PC-3 (cell line): ENCODE measurements around the gene NOD1. TPM values are rescaled to one million over a fixed set of nuclear protein-coding genes. Genes with fewer than 3 reads are reported as not detected.
A peak's percentile ranks its signal among the peaks of the same experiment; 100 is the strongest.

Experiments used
- ATAC-seq: fragments of 200-7000 bp; cut with Tn5 transposase; 2 replicates; pipeline ENCODE4 v1.9.1; 2020; ENCODE audit warnings: mild to moderate bottlenecking, moderate library complexity
- BruUV-seq: library from RNA; stranded (reverse); fragments of 400-500 nt; replicated peaks from 2 replicates; lab custom pipeline; 2021; lab: Mats Ljungman, UMichigan
- CTCF ChIA-PET: fragments of 300-600 bp; sonication (Branson Sonifier 250); formaldehyde crosslinking; loops from one replicate; lab custom pipeline; 2022; ENCODE audit warnings: antibody characterized with exemption; lab: Charles Lee
- POLR2A ChIA-PET: fragments of 300-600 bp; sonication (Branson Sonifier 250); formaldehyde crosslinking; loops from one replicate; lab custom pipeline; 2022; ENCODE audit warnings: antibody characterized with exemption; ENCODE audit not compliant: unreplicated experiment; lab: Charles Lee
- DNase-seq: peaks from one replicate; pipeline ENCODE4 v3.0.0-alpha.2; 2015
- H2AFZ ChIP-seq: fragments of 300-600 bp; sonication (generic); 2 replicates; pipeline ENCODE4 v1.6.0; 2016; ENCODE audit warnings: antibody characterized with exemption, low read length
- H3F3A ChIP-seq: fragments of 300-600 bp; sonication (generic); one replicate; pipeline ENCODE4 v1.6.0; 2017; ENCODE audit warnings: antibody characterized with exemption, low read length, control low read depth, mild to moderate bottlenecking; ENCODE audit not compliant: unreplicated experiment
- H3K27ac ChIP-seq: fragments of 300-600 bp; sonication (generic); 2 replicates; pipeline ENCODE4 v1.5.1; 2016; ENCODE audit warnings: mild to moderate bottlenecking, low read length
- H3K27me3 ChIP-seq: fragments of 300-600 bp; sonication (generic); 2 replicates; pipeline ENCODE4 v1.6.1; 2016; ENCODE audit warnings: low read length, mixed read lengths
- H3K36me3 ChIP-seq: fragments of 300-600 bp; sonication (generic); 2 replicates; pipeline ENCODE4 v1.6.1; 2016; ENCODE audit warnings: low read depth, mixed run types, low read length, mixed read lengths
- H3K4me1 ChIP-seq: fragments of 300-600 bp; sonication (generic); 2 replicates; pipeline ENCODE4 v1.5.1; 2016; ENCODE audit warnings: low read length; ENCODE audit not compliant: insufficient read depth
- H3K4me2 ChIP-seq: fragments of 300-600 bp; sonication (generic); 2 replicates; pipeline ENCODE4 v1.6.0; 2016; ENCODE audit warnings: low read length
- H3K4me3 ChIP-seq: fragments of 300-600 bp; sonication (generic); 2 replicates; pipeline ENCODE4 v1.5.1; 2016; ENCODE audit warnings: mild to moderate bottlenecking, low read length, mixed read lengths
- H3K79me2 ChIP-seq: fragments of 300-600 bp; sonication (generic); 2 replicates; pipeline ENCODE4 v1.6.1; 2017; ENCODE audit warnings: low read length, mixed read lengths
- H3K9ac ChIP-seq: fragments of 300-600 bp; sonication (generic); 2 replicates; pipeline ENCODE4 v1.6.0; 2016; ENCODE audit warnings: mild to moderate bottlenecking, low read length
- H3K9me2 ChIP-seq: fragments of 300-600 bp; sonication (generic); replicated peaks from 2 replicates; pipeline ENCODE4 v1.6.1; 2016; ENCODE audit warnings: mixed run types, low read length, mixed read lengths
- H3K9me3 ChIP-seq: fragments of 300-600 bp; sonication (generic); 2 replicates; pipeline ENCODE4 v1.6.1; 2016; ENCODE audit warnings: low read length, mixed read lengths
- H4K20me1 ChIP-seq: fragments of 300-600 bp; sonication (generic); 2 replicates; pipeline ENCODE4 v1.6.1; 2016; ENCODE audit warnings: low read length, mixed read lengths
- EZH2 ChIP-seq: fragments of 300-600 bp; sonication (generic); IDR thresholded peaks from one replicate; pipeline ENCODE4 v1.6.1; 2017; ENCODE audit warnings: antibody characterized with exemption, mild to moderate bottlenecking, low read length; ENCODE audit not compliant: unreplicated experiment
- EZH2phosphoT487 ChIP-seq: fragments of 300-600 bp; sonication (generic); IDR thresholded peaks from 2 replicates; pipeline ENCODE4 v1.6.1; 2018; ENCODE audit warnings: mild to moderate bottlenecking, antibody characterized with exemption, low read length, borderline replicate concordance
- intact Hi-C: fragments of 100-400 bp; cut with micrococcal nuclease; formaldehyde crosslinking; loops from 2 replicates; pipeline ENCODE4 v1.9.0; 2023
- total RNA-seq: library from RNA; depleted of rRNA; stranded (reverse); fragments of >200 nt; gene quantifications from 2 replicates; pipeline ENCODE4 v1.2.3, GENCODE V29; 2014
- TF ChIP-seq, protein P1 (sequence below): fragments of 300-600 bp; sonication (generic); conservative IDR thresholded peaks from 2 replicates; pipeline ENCODE4 v1.5.1; 2017; ENCODE audit warnings: antibody characterized with exemption, low read depth, mild to moderate bottlenecking, low read length

Gene NOD1
- total RNA-seq, 1 experiment from 2014 or later = 5.9 TPM

DNA sequence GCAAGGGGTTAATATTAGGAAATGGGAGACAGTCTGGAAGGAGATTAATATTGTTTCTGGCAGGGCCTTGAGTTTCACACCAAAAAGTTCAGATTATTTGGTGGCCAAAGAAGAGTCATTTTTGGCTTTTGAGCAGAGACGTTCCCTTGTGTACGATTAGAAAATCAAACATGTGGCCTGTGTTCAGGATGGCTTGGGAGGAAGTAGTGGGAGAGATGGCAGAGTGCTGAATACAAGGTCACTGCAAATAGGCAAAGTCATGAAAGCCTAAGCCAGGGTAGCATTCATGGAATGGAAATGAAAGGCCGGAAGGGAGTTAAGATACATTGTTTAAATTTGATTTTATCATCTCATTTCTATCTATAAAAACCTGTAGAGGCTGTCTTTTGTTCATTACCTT lies 35.6 kb upstream of the NOD1 start:
- no peaks in the 10 kb centered on the region for H3K27me3 ChIP-seq

GRCh38 chr7:30513762-30514161 lies 35.2 kb upstream of the NOD1 start:
- Histone ChIP-seq H2AFZ (no peak overlapping the region), H3K9me3 (no peaks in the 10 kb centered on the region), H3K4me2 (no peak overlapping the region), H3K27ac (no peak overlapping the region), H3K4me3 (no peak overlapping the region), H3K79me2 (no peaks in the 10 kb centered on the region), H3K36me3 (no peaks in the 10 kb centered on the region), H3K9ac (no peak overlapping the region), H3K27me3 (no peaks in the 10 kb centered on the region), H3F3A (no peaks in the 10 kb centered on the region), H3K9me2 (no peaks in the 10 kb centered on the region), H3K4me1 (peaks cover 16% of the 10 kb centered on the region), H4K20me1 (no peaks in the 10 kb centered on the region)
- intact Hi-C loops = no loop called here
- TF ChIP-seq EZH2 = no peak
- no peak for TF ChIP-seq EZH2phosphoT487
- TF ChIP-seq, protein P1, sequence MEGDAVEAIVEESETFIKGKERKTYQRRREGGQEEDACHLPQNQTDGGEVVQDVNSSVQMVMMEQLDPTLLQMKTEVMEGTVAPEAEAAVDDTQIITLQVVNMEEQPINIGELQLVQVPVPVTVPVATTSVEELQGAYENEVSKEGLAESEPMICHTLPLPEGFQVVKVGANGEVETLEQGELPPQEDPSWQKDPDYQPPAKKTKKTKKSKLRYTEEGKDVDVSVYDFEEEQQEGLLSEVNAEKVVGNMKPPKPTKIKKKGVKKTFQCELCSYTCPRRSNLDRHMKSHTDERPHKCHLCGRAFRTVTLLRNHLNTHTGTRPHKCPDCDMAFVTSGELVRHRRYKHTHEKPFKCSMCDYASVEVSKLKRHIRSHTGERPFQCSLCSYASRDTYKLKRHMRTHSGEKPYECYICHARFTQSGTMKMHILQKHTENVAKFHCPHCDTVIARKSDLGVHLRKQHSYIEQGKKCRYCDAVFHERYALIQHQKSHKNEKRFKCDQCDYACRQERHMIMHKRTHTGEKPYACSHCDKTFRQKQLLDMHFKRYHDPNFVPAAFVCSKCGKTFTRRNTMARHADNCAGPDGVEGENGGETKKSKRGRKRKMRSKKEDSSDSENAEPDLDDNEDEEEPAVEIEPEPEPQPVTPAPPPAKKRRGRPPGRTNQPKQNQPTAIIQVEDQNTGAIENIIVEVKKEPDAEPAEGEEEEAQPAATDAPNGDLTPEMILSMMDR = no peak
- ChIA-PET POLR2A (no interaction called here), CTCF (interaction anchor here (3.5 kb wide), 1 partner anchor 50 kb away, joined by 20 read pairs; no protein-coding TSS in a partner anchor)
- no peak for ATAC-seq
- no TSS peak for BruUV-seq
- DNase-seq = no peak

More for the DNA sequence above, 35.6 kb upstream of the NOD1 start:
- H2AFZ ChIP-seq = no peak overlapping the region
- intact Hi-C loops = no loop called here
- H3F3A ChIP-seq = no peaks in the 10 kb centered on the region
- H3K4me3 ChIP-seq = no peak overlapping the region
- H3K36me3 ChIP-seq = no peaks in the 10 kb centered on the region
- no peaks in the 10 kb centered on the region for H3K79me2 ChIP-seq
- no peaks in the 10 kb centered on the region for H3K9me2 ChIP-seq
- peaks cover 16% of the 10 kb centered on the region for H3K4me1 ChIP-seq
- no peak overlapping the region for H3K9ac ChIP-seq
- no peak overlapping the region for H3K4me2 ChIP-seq
- no peak for ATAC-seq
- no TSS peak for BruUV-seq
- CTCF ChIA-PET = no interaction called here
- TF ChIP-seq, protein P1 = no peak
- TF ChIP-seq EZH2phosphoT487 = no peak
- no peak for TF ChIP-seq EZH2
- no peaks in the 10 kb centered on the region for H3K9me3 ChIP-seq
- no peak for DNase-seq
- POLR2A ChIA-PET = no interaction called here
- no peaks in the 10 kb centered on the region for H4K20me1 ChIP-seq
- no peak overlapping the region for H3K27ac ChIP-seq

GRCh38 chr7:30511973-30512662 lies 33.5 kb upstream of the NOD1 start:
- intact Hi-C loops = no loop called here
- POLR2A ChIA-PET = no interaction called here
- Histone ChIP-seq H3K4me2 (no peak overlapping the region), H3K27ac (no peak overlapping the region), H3K9me2 (no peaks in the 10 kb centered on the region), H2AFZ (no peak overlapping the region), H3K27me3 (no peaks in the 10 kb centered on the region), H3K9ac (no peak overlapping the region), H3K79me2 (no peaks in the 10 kb centered on the region), H3F3A (no peaks in the 10 kb centered on the region), H3K9me3 (no peaks in the 10 kb centered on the region), H3K4me1 (peaks cover 12% of the 10 kb centered on the region; the same call in 1 of the 2 replicates), H3K36me3 (no peaks in the 10 kb centered on the region), H3K4me3 (no peak overlapping the region), H4K20me1 (no peaks in the 10 kb centered on the region)
- TF ChIP-seq EZH2 (no peak), EZH2phosphoT487 (no peak)
- TF ChIP-seq, protein P1 = no peak
- CTCF ChIA-PET = interaction anchor here (3.5 kb wide), 1 partner anchor 52 kb away, joined by 20 read pairs; no protein-coding TSS in a partner anchor
- no peak for DNase-seq
- peak; percentile 58 for ATAC-seq
- BruUV-seq = no TSS peak
